ENCODE results near the gene SMIM1.

SMIM1 gene

DNA sequence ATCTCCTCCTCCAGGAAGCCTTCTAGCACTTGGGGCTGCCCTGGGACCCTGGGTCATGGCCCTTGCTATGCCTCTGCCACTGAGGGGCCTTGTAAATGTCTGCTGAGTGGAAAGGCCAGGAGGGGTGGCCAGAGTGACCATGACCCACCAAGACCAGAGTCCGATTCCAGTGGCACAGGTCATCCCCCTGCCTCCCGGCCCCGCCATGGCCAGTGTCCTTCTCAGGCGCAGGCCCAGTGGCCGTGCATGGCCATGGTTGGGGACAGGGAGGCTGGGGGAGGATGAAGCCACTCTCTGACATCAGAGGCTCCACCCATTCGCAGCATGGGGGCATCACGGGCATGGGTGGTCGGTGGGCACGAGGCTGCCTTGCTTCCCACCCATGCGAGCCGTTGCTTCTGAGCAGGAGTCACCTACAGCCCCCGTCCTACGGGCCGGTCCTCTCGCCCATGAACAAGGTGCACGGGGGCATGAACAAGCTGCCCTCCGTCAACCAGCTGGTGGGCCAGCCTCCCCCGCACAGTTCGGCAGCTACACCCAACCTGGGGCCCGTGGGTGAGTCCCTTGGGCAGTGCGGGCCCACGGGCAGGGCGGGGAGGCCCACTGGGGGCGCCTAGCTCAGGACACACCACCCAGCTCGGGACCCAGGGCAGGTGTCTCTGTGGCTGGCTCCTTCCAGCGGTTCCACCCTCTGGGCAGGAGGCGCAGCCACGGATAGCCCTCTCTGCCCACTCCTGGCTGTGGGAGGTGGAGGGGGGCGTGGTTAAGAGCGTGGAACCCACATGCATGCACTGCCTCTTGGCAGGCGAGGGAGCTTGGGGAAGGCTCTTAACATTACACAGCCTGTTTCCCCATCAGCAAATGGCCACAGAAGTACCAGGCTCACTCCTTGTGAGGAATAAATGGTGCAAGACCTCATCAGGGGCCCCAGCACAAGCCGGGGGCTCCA, 42.7 kb upstream of the SMIM1 start:
- H3K4me3 ChIP-seq (ENCODE audit: low read length) = no peak overlapping the region
- no peak for DNase-seq (ENCODE audit: low read depth)
- TF ChIP-seq, protein P1, sequence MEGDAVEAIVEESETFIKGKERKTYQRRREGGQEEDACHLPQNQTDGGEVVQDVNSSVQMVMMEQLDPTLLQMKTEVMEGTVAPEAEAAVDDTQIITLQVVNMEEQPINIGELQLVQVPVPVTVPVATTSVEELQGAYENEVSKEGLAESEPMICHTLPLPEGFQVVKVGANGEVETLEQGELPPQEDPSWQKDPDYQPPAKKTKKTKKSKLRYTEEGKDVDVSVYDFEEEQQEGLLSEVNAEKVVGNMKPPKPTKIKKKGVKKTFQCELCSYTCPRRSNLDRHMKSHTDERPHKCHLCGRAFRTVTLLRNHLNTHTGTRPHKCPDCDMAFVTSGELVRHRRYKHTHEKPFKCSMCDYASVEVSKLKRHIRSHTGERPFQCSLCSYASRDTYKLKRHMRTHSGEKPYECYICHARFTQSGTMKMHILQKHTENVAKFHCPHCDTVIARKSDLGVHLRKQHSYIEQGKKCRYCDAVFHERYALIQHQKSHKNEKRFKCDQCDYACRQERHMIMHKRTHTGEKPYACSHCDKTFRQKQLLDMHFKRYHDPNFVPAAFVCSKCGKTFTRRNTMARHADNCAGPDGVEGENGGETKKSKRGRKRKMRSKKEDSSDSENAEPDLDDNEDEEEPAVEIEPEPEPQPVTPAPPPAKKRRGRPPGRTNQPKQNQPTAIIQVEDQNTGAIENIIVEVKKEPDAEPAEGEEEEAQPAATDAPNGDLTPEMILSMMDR (IDR thresholded peaks at IDR 0.05; ENCODE audit: insufficient read depth, low read depth, low read length, missing control alignments) = no peak

DNA sequence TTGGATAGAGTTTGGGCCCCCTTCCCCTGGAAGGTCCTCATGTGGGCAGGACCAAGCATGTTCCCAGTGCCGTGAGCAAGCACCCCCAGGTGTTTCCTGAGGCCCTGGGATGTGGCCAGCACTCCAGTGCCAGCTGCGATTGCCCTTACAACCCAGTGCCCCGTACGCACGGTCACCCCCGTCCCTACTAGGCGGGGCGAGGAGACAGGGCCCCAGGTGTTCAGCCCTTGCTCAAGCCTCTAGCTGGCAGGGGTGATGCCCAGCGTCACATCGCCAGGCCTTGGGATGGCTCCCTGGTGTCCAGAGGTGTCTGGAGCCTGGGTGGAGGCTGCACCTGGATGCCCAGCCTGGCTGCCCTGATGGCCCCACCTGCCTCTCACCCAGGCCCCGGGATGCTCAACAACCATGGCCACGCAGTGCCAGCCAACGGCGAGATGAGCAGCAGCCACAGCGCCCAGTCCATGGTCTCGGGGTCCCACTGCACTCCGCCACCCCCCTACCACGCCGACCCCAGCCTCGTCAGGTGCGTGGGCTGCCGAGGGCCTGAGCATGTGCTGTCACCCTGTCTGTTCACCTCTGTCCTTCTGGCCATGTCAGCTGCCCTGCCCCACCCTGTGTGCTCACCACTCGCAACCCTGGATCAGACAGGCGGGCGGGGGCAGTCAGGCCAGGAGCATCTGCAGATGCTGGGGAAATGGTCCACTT, 41.9 kb upstream of the SMIM1 start:
- H3K4me3 ChIP-seq (ENCODE audit: low read length) = no peak overlapping the region
- TF ChIP-seq, protein P1 (IDR thresholded peaks at IDR 0.05; ENCODE audit: insufficient read depth, low read depth, low read length, missing control alignments) = no peak
- no peak for DNase-seq (ENCODE audit: low read depth)

DNA sequence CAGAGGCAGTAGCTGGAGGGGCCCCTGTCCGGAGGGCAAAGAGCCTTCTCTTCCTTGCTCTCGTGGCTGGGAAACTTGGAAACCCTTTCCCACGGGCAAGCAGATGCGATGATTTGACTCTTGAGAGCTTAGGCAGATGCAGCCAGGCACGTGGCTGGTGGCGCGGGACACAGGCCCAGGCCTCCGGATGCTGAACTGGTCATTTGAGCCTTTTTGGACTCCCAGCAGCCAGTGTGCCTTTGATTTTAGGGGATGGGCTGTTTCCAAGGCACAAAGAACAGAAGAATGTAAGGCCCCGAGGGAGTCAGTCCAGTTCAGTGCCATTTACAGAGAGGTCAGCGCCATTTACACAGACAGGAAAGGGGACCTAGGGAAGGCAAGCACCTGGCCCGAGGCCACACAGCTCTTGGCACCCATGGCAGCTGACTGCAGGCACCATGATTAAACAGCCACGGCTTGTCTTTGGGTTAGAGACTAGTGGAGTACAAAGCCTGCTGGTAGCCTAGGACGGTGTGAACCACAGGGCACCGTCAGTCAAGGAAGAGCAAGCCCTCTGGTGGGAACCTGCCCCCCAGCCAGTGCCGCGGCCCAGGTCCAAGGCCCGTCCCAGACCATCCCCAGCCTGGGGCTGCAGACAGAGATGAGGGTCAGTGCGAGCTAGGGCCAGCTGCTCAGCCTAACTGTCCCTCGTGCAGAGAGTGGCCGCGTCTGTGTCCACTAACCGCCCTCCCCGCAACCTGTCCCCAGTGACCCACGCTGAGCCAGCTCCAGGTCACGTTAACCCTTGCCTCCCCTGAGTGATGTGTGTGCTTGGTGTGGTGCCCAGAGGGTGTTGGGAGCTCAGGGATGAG, 40.7 kb upstream of the SMIM1 start:
- H3K4me3 ChIP-seq (ENCODE audit: low read length) = no peak overlapping the region
- TF ChIP-seq, protein P1 (IDR thresholded peaks at IDR 0.05; ENCODE audit: insufficient read depth, low read depth, low read length, missing control alignments) = no peak
- DNase-seq (ENCODE audit: low read depth) = no peak

DNA sequence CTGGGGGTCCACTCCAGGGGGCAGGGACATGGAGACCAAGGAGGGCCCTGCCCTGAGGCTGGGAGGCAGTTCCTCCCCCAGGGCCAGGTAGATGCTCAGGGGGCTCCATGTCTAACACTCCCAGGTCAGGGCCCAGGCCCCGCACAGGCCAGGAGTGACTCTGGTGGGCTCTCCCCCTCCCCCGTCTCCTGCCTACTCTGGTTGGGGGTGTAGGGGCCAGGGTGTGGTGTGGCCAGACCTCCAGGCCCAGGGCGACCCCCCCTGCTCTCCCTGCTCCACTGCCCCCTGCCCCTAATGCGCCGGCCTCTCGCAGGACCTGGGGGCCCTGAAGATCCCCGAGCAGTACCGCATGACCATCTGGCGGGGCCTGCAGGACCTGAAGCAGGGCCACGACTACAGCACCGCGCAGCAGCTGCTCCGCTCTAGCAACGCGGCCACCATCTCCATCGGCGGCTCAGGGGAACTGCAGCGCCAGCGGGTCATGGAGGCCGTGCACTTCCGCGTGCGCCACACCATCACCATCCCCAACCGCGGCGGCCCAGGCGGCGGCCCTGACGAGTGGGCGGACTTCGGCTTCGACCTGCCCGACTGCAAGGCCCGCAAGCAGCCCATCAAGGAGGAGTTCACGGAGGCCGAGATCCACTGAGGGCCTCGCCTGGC, 40.0 kb upstream of the SMIM1 start:
- TF ChIP-seq, protein P1 (IDR thresholded peaks at IDR 0.05; ENCODE audit: insufficient read depth, low read depth, low read length, missing control alignments) = no peak
- no peak for DNase-seq (ENCODE audit: low read depth)
- no peak overlapping the region for H3K4me3 ChIP-seq (ENCODE audit: low read length)

DNA sequence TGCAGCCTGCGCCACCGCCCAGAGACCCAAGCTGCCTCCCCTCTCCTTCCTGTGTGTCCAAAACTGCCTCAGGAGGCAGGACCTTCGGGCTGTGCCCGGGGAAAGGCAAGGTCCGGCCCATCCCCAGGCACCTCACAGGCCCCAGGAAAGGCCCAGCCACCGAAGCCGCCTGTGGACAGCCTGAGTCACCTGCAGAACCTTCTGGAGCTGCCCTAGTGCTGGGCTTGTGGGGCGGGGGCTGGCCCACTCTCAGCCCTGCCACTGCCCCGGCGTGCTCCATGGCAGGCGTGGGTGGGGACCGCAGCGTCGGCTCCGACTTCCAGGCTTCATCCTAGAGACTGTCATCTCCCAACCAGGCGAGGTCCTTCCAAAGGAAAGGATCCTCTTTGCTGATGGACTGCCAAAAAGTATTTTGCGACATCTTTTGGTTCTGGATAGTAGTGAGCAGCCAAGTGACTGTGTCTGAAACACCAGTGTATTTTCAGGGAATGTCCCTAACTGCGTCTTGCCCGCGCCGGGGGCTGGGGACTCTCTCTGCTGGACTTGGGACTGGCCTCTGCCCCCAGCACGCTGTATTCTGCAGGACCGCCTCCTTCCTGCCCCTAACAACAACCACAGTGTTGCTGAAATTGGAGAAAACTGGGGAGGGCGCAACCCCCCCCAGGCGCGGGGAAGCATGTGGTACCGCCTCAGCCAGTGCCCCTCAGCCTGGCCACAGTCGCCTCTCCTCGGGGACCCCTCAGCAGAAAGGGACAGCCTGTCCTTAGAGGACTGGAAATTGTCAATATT, 39.3 kb upstream of the SMIM1 start:
- DNase-seq (ENCODE audit: low read depth) = no peak
- TF ChIP-seq, protein P1 (IDR thresholded peaks at IDR 0.05; ENCODE audit: insufficient read depth, low read depth, low read length, missing control alignments) = no peak
- H3K4me3 ChIP-seq (ENCODE audit: low read length) = no peak overlapping the region

Data from epithelial cell of esophagus (primary cell).